Thymus (tissue), 11 donors: Measurements from ENCODE around the gene SIRT2. TPM values are rescaled to one million over a fixed set of nuclear protein-coding genes. Genes with fewer than 3 reads are reported as not detected.
"Not testable (repeated sequence)": the region's sequence is repeated elsewhere in the genome, so short reads cannot be mapped to it uniquely, and the experiment has no call there.

Source experiments
- DNase-seq, 9 donors: peaks; one replicate each; pipeline ENCODE4 v3.0.0-alpha.2; 2013; ENCODE audit warnings: low spot score in 9 of 9, low read depth in 6 of 9, missing footprints in 1 of 9
- H3K27ac ChIP-seq, 2 donors: one replicate each; pipeline ENCODE4 v1.5.1; 2013; ENCODE audit warnings: control low read depth in 1 of 2, low read depth in 1 of 2, low read length in 1 of 2, mild to moderate bottlenecking in 1 of 2, moderate library complexity in 1 of 2
- H3K27me3 ChIP-seq, 2 donors: one replicate each; pipeline ENCODE4 v1.5.1; 2013; ENCODE audit warnings: low read length in 1 of 2; ENCODE audit not compliant: control insufficient read depth in 2 of 2, insufficient read depth in 1 of 2
- H3K36me3 ChIP-seq, 2 donors: one replicate each; pipeline ENCODE4 v1.5.1; 2013; ENCODE audit warnings: low read length in 1 of 2, mild to moderate bottlenecking in 1 of 2, moderate library complexity in 1 of 2; ENCODE audit not compliant: control insufficient read depth in 2 of 2, insufficient read depth in 2 of 2
- H3K4me1 ChIP-seq, 2 donors: one replicate each; pipeline ENCODE4 v1.5.1; 2013; ENCODE audit warnings: low read length in 2 of 2; ENCODE audit not compliant: control insufficient read depth in 2 of 2, insufficient read depth in 2 of 2
- H3K4me3 ChIP-seq, 2 donors: one replicate each; pipeline ENCODE4 v1.5.1; 2013; ENCODE audit warnings: low read length in 2 of 2, control low read depth in 1 of 2, mild to moderate bottlenecking in 1 of 2
- H3K9me3 ChIP-seq, 2 donors: one replicate each; pipeline ENCODE4 v1.5.1; 2013; ENCODE audit warnings: low read length in 1 of 2, mild to moderate bottlenecking in 1 of 2; ENCODE audit not compliant: control insufficient read depth in 2 of 2, insufficient read depth in 1 of 2
- WGBS: extraction: QIAGEN DNeasy Blood & Tissue Kit; methylation state at CpG from one replicate; pipeline ENCODE4 v1.1.7; 2013; 5-methylcytosine and 5-hydroxymethylcytosine counted together
- polyA plus RNA-seq: library from polyadenylated mRNA; stranded (reverse); fragments of 200-250 nt; gene quantifications from one replicate; pipeline ENCODE4 v1.2.3, GENCODE V29; 2013
- total RNA-seq: library from RNA; stranded (reverse); fragments of 120-200 nt; gene quantifications from one replicate; pipeline ENCODE4 v1.2.4, GENCODE V29; 2013
- donor health status: healthy.

The SIRT2 gene
- total and polyA plus RNA-seq, 2 donors: 26.8 to 38.3 TPM

- Histone ChIP-seq H3K36me3 (peaks cover 30 to 31% of the 10 kb centered on the region in 2 donors), H3K9me3 (no peaks in the 10 kb centered on the region), H3K4me1 (peaks cover 2 to 10% of the 10 kb centered on the region in 2 donors), H3K27me3 (no peaks in the 10 kb centered on the region), H3K4me3 (no peak overlapping the region), H3K27ac (no peak overlapping the region)
- no peak for DNase-seq
- 96% methylated on average over 7 of the region's 7 CpGs for WGBS
Measured at GRCh38 chr19:38833092-38833425, 66.4 kb downstream of the SIRT2 start.

GRCh38 chr19:38831142-38831605, 68.2 kb downstream of the SIRT2 start:
- H3K27ac ChIP-seq: peak overlapping the region; percentile 22 to 64
- peaks cover 17 to 21% of the 10 kb centered on the region in 2 donors for H3K36me3 ChIP-seq
- H3K27me3 ChIP-seq: no peaks in the 10 kb centered on the region
- DNase-seq: peak in 1 of 9 donors; percentile 9
- no peaks in the 10 kb centered on the region for H3K9me3 ChIP-seq
- H3K4me3 ChIP-seq: peak overlapping the region; percentile 69 to 91
- WGBS: 10% methylated on average over 16 of the region's 16 CpGs
- peaks cover 2 to 10% of the 10 kb centered on the region in 2 donors for H3K4me1 ChIP-seq

- H3K9me3 ChIP-seq: no peaks in the 10 kb centered on the region
- H3K4me3 ChIP-seq: no peak overlapping the region
- H3K27ac ChIP-seq: no peak overlapping the region
- peaks cover 11% of the 10 kb centered on the region in 2 donors for H3K36me3 ChIP-seq
- DNase-seq: no peak
- H3K4me1 ChIP-seq: peaks cover 2 to 10% of the 10 kb centered on the region in 2 donors
- H3K27me3 ChIP-seq: no peaks in the 10 kb centered on the region
- WGBS: over 99% methylated on average over 4 of the region's 4 CpGs
Measured at GRCh38 chr19:38830039-38830733, 69.2 kb downstream of the SIRT2 start.

GRCh38 chr19:38829203-38829602, 70.2 kb downstream of the SIRT2 start:
- not testable (repeated sequence) for H3K9me3 ChIP-seq, DNase-seq, H3K4me1 ChIP-seq, H3K27me3 ChIP-seq, H3K4me3 ChIP-seq, H3K27ac ChIP-seq
- H3K36me3 ChIP-seq: peaks cover 8 to 11% of the 10 kb centered on the region in 2 donors
- WGBS: 96% methylated on average over 7 of the region's 7 CpGs

Other genes starting within 250 kb of the SIRT2 start
- gene CAPN12, start 155.1 kb downstream of the SIRT2 start, total RNA-seq: 1.6 TPM
- 6.5 TPM for gene CAPN12, start 155.1 kb downstream of the SIRT2 start, polyA plus RNA-seq
- gene LGALS7, start 126.1 kb downstream of the SIRT2 start, total RNA-seq: 7.0 TPM
- 129 TPM for gene LGALS7, start 126.1 kb downstream of the SIRT2 start, polyA plus RNA-seq
- gene LGALS7B, start 110.4 kb downstream of the SIRT2 start, total RNA-seq: 14.7 TPM
- 234 TPM for gene LGALS7B, start 110.4 kb downstream of the SIRT2 start, polyA plus RNA-seq
- gene LGALS4, start 86.7 kb downstream of the SIRT2 start, total RNA-seq: 1.1 TPM
- 6.8 TPM for gene LGALS4, start 86.7 kb downstream of the SIRT2 start, polyA plus RNA-seq
- 37.4 TPM for gene ECH1, start 67.8 kb downstream of the SIRT2 start, total RNA-seq
- 178 TPM for gene ECH1, start 67.8 kb downstream of the SIRT2 start, polyA plus RNA-seq
- 269 TPM for gene HNRNPL, start 49.6 kb downstream of the SIRT2 start, total RNA-seq
- gene HNRNPL, start 49.6 kb downstream of the SIRT2 start, polyA plus RNA-seq: 198 TPM
- 26.9 TPM for gene RINL, start 21.3 kb downstream of the SIRT2 start, total RNA-seq
- gene RINL, start 21.3 kb downstream of the SIRT2 start, polyA plus RNA-seq: 38.2 TPM
- 12.6 TPM for gene NFKBIB, start 351 bp upstream of the SIRT2 start, total RNA-seq
- gene NFKBIB, start 351 bp upstream of the SIRT2 start, polyA plus RNA-seq: 23.6 TPM
- gene CCER2, start 12.6 kb upstream of the SIRT2 start, total RNA-seq: 0.28 TPM
- 2.1 TPM for gene CCER2, start 12.6 kb upstream of the SIRT2 start, polyA plus RNA-seq
- 15.0 TPM for gene SARS2, start 31.1 kb upstream of the SIRT2 start, total RNA-seq
- 30.9 TPM for gene SARS2, start 31.1 kb upstream of the SIRT2 start, polyA plus RNA-seq
- 32.1 TPM for gene MRPS12, start 31.3 kb upstream of the SIRT2 start, total RNA-seq
- gene MRPS12, start 31.3 kb upstream of the SIRT2 start, polyA plus RNA-seq: 26.2 TPM
- gene FBXO17, start 76.1 kb upstream of the SIRT2 start, total RNA-seq: 3.8 TPM
- gene FBXO17, start 76.1 kb upstream of the SIRT2 start, polyA plus RNA-seq: 4.0 TPM
- gene FBXO27, start 132.9 kb upstream of the SIRT2 start, total RNA-seq: 2.6 TPM
- gene FBXO27, start 132.9 kb upstream of the SIRT2 start, polyA plus RNA-seq: 9.0 TPM
- gene ACP7, start 184.8 kb upstream of the SIRT2 start, total RNA-seq: under 0.01 TPM
- 0.11 TPM for gene ACP7, start 184.8 kb upstream of the SIRT2 start, polyA plus RNA-seq
- 1.9 TPM for gene PAK4, start 226.2 kb upstream of the SIRT2 start, total RNA-seq
- gene PAK4, start 226.2 kb upstream of the SIRT2 start, polyA plus RNA-seq: 14.4 TPM